GOT3 (cell line): ENCODE results near the gene EEA1.
A peak's percentile ranks its signal among the peaks of the same experiment; 100 is the strongest.
"Not testable (repeated sequence)": the region's sequence is repeated elsewhere in the genome, so short reads cannot be mapped to it uniquely, and the experiment has no call there.

Experiments used
- DNase-seq: peaks from one replicate; lab custom pipeline; 2025; ENCODE audit warnings: mixed read lengths; lab: John Stamatoyannopoulos, UW

Gene EEA1

DNA sequence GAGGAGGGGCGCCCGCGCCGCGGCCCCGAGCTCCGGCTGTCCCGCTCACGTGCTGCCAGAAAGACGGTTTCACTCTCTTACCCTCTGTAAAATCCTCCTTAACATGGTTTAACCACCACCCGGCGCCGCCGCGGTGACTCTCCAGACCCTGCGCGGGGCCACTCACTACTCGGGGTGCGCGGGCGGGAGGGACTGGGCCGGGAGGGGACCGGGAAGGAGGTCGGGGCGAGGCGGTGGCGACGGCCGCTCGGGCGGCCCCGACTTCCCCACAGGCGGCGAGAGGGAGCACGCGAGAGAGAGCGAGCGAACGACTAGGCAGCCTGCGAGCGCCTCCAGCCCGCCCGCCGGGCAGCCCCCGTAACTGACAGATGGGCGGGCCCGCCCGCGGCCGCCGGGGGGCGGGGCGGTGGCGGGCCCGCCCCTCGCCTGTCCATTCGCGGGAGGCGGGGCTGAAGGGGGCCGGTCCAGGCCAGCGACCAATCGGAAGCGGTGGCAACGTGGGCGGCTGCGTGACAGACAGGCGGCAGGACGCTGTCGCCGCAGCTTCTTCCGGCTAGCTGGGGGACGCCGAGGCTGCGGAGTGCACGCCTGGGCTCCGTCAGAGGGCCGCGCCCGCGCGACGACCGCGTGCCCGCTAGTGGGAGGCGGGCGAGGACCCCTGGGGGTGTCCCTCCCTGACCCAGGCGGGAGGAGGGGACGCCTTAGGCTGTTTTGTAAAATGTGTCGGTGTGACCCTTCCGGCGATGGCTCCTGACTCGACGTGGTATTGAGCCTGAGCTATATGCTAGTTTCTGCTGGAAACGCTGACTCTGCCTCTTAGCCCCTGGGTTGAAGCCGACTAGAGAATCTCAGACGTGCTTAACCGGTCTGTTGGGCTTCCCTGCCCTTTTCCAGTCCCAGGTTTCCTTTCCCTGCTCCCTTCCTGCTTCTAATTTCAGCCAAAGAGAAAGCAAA, at the start of gene EEA1:
EEA1 (minus strand) TSS at position 334 of the 954 bp plus-strand sequence; CDS start at position 105, 229 bp downstream.
- peak; percentile 58 for DNase-seq

DNA sequence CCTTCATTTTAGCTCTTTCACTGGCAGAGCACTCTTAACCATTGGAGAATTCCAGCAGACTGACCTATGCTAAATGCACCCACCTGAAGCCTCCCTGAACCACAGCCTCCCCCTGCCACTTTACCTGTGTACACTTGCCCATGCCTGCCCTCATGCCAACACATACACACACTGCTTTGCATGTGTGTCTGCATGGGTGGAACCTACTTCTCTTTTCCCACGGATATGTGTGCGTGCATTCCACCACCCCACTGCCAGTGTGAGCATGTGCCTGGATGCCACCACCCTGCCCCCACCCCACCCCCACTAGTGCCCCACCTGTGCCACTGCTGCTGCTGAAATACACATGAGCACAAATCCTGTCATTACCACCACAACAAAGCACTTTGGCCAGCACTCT, 49.5 kb upstream of the EEA1 start:
- no peak for DNase-seq

DNA sequence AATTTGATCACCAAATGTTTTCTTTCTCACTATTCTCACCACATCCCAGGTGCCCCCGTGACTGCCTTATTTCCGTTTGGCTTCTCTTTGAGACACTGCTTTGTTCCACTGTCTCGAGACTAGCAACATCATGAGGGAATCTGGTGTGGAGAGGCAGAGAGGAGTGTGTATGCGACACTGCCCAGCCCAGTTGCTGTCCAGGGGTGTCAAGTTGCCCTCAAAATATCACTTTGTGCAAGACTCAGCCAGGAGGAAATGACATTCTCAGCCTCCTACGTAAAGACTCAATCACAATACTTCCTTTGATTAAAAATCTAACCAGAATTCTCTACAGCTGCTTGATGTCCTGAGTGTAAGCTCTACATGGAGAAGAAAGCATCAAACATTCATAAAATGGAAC, 48.2 kb upstream of the EEA1 start:
- no peak for DNase-seq

DNA sequence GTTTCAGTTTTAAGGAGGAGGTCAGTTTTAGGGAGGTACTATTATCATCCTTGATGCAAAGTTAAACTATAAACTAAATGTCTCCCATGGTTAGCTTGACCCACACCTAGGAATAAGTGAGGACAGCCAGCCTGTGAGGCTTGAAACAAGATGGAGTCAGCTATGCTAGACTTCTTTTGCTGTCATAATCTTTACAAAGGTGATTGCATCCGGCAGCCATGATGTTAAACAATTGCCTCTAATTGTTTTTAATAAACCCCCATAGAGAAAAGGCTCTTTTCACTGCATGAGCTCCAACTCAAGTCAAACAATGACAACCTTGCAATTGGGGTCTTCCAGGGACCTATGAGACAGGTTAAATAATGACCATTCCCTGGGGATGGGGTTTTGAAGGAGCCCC, 45.7 kb upstream of the EEA1 start:
- no peak for DNase-seq

DNA sequence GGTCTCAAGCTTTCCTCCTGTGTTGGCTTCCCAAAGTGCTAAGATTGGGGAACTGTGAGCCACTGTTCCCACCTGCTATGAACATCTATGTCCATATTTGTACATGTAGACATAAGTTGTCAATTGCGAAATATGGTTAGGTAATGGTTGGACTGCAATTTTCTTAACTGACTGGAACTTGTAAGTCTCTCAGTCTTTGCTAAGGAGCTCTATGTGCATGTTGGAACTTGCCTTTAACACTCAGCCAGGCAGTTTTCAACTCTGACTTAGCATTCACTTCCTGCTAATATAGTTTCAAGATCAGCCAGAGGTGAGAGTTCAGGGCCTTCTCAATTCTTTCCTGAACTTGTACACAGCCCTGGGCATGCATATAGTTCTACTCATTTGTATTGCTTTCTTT, 44.5 kb upstream of the EEA1 start:
- DNase-seq = no peak

DNA sequence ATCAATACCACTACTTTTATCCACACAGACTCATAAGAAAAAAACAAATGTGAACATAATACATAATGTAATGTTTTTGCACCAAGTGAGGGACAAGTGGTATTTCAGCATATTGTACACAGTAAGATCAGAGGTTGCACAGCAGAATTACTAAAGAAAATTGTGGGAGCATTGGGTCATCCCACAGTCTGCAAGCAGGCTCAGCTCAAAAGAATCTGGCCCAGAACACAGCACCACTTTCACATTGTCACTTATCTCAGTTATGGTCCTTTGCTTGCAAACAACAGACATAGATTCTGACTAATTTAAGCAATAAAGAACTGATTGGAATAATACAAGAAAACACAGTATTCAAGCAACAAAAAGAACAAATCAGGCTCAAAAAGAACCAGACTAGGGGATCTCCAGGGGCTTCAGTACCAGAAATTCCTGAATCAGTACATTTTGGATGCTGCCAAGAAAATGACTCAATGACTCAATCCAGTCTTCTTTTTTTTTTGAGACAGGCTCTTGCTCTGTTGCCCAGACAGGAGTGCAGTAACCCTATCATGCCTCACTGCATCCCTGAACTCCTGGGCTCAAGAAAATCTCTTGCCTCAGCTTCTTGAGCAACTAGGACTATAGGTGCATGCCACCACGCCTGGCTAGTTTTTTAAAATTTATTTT, 42.9 kb upstream of the EEA1 start:
- DNase-seq = no peak

DNA sequence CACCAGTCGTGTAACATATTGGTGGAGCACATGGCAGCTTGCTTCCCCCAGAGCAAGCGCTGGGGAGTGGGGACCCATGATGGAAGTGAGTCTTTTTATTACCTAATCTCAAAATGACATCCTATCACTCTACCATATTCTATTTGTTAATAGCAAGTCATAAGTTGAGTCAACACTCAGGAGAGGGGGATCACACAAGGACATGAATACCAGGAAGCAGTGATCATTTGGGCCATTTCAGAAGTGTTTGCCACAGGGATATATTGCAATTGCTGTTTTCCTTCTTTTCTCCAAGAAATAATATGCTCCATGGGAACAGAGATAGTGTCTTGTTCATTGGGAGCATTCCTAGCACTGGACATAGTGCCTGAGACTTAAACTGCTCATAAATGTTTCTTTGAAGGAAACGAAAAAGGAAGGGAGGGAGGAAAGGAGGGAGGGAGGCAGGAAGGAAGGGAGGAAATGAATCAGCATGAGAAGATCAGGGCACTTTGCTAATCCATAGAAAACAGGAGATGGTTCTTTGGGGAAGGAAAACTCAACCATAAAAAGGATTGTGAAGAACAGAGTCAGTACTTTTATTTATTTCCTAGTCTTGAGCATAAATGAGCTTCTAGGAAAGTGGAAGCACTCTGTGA, 39.2 kb upstream of the EEA1 start:
- DNase-seq = no peak

DNA sequence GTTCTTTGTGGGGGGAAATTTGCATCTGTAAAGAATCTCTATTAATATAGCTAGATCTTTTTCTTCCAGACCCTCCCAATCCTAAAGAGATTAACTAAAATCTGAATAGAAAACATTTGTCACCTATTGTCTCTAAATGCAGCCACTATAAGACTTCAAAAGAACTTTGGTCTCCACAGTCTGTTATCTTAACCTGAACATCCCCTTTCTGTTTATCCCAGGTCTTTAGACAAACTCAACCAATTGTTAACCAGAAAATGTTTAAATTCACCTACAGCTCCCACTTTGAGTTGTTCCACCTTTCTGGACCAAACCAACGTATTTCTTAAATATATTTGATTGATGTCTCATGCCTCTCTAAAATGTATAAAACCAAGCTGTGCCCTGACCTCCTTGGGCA, 35.3 kb upstream of the EEA1 start:
- DNase-seq = not testable (repeated sequence)

DNA sequence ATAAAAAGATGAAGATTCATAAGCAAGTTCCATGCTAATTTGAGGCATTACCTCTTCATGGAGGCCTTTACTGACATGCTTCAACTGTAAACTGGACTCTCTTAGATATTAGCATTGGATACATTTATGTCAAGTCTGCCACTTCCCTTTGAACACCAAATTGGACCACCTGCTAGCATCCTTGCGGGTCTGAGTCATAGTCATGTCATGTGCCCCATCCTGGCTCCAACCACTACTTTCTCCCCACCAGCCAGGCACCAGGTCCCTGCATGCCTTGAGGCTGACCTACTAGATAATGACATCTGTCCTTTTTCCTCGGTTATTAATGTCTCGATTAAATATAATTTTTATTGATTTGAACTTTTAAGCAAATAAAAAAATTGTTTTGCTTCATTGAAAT, 32.9 kb upstream of the EEA1 start:
- no peak for DNase-seq

DNA sequence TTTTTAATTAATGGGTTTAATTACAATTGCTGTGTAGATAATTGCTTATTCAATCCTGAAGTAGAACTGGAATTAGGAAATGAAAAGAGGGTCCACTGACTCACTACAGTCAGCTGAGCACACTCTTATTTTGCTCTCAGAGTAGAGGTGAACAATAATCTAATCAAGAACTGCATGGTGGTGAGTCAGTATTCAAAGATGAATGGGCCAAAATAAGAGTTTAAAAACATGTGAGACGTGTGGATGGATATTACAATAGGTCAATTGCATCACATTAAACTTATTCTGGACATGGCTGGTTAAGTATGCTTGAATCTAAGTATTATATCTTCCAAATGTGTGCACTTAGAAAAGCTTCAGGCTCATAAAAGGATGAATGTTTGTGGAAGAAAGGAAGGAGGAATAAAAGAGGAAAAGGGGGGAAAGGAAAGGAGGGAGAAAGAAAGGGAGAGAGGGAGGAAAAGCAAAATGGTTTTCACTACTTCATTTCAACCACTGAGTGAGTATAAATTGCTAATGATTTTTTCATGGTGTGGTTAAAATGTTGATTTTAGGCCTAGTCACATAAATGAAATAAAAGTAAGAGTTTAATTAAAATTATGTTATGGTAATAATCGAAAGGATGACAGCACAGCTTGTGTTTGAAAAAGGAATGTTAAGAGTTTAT, 27.0 kb upstream of the EEA1 start:
- no peak for DNase-seq

DNA sequence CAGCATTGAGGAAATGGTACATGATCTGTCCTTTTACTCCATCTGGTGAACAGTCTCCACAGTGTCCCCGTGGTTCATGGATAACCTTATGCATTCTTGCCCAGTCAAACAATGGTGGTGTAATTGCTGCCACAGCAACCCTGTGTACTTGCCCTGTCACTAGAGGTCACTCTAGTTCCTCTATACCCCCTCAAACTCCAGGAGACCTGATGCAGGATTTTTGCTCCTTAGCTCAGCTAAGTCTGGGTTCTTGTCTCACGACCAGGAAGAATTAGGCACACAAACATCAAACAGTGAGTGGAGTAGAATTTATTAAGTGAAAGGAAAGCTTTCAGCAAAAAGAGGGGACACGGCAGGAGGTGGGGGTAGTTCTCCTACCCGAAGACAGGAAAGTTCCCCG, 24.7 kb upstream of the EEA1 start:
- DNase-seq = no peak

DNA sequence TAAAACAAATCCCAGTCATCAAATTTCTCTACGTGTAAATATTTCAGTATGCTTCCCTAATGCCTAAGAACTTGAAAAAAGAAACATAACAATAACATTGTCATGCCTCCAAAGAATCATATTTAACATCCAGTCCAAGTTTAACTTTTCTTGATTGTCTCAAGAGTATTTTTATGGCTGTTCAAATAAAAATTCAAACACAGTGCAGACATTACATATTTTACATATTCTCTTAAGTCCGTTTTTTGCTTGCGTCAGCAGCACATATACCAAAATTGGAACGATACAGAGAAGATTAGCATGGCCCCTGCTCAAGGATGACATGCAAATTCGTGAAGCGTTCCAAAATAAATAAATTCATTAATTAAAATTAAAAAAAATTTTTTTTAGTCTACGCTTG, 23.3 kb upstream of the EEA1 start:
- DNase-seq = no peak

DNA sequence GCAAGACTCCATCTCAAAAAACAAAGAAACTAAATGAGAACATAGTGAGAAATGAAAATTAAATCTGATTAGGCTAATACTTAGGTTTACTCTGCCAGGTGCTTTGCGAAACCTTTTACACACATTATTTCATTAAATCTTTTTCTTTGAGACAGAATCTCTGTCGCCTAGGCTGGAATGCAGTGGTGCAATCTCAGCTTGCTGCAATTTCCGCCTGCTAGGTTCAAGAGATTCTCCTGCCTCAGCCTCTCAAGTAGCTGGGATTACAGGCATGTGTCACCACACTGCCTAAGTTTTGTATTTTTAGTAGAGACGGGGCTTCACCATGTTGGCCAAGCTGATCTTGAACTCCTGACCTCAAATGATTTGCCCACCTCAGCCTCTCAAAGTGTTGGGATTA, 21.9 kb upstream of the EEA1 start:
- no peak for DNase-seq

DNA sequence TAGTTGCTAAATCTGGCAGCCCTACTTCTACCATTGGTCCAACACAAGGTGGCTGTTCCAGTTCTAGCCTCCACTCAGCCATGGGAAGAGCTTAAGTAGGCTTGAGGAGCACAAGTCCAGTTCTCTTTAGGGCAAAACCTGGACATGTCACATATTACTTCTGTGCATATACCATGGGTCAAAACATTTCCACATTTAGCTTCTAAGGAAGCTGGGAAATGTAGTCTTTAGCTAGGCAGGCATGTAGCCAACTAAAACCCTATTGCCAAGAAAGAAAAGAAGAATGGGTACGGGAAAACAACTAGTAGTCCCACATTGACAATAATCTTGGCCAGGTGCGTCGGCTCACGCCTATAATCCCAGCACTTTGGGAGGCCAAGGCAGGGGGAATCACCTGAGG, 20.9 kb upstream of the EEA1 start:
- no peak for DNase-seq

DNA sequence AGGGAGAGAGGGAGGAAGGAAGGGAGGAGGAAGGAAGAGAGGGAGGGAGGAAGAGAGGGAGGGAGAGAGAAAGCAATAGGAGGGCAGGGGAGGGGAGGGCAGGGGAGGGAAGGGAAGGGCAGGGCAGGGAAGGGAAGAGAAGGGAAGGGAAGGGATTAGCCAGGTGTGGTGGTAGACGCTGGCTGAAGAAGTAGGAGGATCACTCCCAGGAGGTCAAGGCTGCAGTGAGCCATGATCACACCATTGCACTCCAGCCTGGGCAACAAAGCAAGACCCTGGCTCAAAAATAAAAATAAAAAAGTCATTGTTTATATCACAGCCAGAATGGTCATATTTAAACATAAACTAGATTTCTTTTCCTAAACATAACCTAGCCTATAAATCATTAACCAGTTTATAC, 20.4 kb upstream of the EEA1 start:
- DNase-seq = no peak

DNA sequence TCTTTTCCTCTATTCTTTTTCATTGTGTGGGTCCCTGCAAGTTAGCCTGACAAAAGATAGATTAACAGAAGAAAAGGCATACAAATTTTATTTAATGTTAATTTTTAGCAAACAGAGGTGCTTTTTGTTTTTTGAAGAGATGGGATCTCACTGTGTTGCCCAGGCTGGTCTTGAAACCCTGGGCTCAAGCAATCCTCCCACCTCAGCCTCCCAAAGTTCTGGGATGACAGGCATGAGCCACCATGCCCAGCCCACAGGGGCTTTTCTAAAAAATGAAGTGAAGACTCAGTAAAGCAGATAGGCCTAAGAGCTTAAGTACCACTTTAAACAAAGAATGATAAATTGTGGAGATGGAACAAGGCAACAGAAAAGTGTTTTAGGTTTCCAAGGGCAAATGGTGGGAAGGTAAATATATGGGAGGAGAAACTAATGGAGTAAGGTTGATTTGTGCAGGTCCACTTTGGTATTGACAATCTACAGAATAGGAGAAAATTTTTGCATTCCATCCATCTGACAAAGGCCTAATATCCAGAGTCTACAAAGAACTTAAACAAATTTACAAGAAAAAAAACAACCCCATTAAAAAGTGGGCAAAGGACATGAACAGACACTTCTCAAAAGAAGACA, 18.6 kb upstream of the EEA1 start:
- DNase-seq = no peak

DNA sequence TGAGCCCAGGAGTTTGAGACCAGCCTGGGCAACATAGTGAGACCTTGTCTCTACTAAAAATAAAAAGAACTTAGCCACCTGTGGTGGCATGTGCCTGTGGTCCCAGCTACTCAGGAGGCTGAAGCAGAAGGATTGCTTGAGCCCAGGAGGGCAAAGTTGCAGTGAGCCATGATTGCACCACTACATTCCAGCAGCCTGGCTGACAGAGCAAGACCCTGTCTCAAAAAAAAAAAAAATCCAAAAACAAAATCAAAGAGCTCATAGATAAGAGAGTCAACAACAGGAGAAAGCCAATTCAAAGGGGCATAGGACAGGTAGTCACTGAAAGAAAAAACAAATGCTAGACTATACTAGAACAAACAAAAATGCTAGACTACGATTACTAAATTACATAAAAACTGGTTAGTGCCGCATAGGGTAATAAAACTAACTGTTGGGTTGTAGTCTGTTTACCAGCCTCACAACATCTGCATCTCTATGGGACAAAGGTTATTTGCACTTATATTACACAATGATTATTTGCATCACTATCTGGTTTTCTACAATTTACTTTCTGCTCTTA, 16.6 kb upstream of the EEA1 start:
- no peak for DNase-seq

DNA sequence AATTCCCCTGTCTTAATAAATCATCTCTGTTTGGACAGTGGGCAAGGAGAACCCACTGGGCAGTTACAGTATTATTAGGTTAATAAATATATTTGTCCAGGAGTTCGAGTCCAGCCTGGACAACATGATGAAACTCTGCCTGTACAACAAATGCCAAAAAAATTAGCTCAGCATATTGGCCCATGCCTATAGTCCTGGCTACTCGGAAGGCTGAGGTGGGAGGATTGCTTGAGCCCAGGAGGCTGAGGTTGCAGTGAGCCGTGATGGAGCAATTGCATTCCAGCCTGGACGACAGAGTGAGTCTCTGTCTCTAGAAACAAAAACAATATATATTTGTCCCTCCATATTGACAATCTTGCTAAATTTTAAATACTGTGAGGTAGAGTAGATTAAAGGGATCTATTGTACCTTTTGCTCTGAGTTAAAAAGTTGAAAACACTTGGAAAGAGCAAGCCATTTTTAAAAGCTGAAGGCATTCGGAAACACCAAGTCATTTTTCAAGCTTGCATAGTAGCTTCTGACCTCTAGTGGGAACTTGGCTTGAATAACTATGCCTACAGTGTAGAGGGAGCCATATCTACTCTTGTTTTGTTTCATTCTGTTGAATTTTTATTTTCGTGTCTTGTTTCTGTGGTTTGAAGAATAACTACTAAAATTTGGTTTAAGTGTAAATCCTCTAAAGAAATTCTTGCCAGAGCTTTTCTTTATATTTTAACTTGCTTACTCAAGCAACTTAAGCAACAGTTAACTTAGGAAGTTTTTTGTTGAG, 14.6 kb upstream of the EEA1 start:
- no peak for DNase-seq

DNA sequence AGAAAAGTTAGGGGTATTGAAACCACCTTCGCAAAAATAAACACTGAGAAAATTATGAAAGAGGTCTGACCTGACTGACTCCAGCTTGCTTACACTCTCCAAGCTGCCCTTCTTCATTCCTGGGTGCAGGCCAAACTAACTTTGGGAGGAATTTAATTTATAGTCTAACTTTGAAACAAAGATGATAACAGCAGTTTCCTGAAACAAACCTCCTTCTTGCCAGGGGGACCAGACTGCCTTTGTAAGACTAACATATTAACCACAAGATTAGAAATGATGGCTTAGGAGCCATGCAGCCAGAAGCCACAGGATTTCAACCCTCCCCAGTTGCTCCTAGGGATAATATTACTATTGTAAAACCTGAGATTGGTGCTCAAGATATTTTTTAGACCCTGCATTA, 13.8 kb upstream of the EEA1 start:
- DNase-seq = no peak

DNA sequence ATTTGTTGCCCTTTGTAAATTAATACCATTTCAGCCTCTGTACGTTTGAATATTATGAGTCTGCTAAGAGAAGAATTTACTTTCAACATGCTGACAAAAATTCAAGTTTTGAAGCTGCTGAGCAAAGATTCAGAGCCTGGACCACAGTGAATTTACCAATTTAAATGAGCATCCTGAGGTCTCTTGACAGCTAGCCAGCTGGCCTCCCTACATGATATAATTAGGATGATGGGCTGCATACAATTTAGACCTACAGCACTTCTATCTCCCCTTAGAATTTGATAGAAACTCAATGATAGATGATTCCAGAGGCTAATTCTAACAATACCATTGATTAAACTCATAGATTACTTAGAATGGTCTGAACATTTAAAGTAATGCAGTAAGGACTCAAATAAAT, 10.0 kb upstream of the EEA1 start:
- no peak for DNase-seq

DNA sequence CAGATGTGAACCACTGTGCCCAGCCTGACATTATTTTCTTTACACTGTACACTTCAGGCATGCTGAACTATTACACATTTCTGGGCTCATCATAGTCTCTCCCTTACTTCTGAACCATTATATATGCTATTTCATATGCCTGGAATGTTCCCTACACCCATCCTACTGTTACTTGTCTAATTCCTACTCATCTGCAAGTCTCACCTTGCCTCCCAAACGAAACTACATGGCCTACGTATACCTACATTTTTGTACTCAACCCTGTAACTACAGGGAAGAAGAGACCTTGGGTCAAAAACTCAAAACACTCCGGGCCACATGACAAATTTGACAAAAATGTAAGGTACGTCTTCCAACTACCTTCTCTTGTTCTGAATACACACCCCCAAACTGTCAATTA, 9.5 kb upstream of the EEA1 start:
- DNase-seq = no peak
